Osteoblast (primary cell): ENCODE results near the gene C12orf56. TPM values are rescaled to one million over a fixed set of nuclear protein-coding genes. Genes with fewer than 3 reads are reported as not detected.
"Not testable (repeated sequence)": the region's sequence is repeated elsewhere in the genome, so short reads cannot be mapped to it uniquely, and the experiment has no call there.

Experiments used
- DNase-seq: peaks from one replicate; pipeline ENCODE4 v3.0.0; 2011; ENCODE audit warnings: low spot score, mixed read lengths; ENCODE audit not compliant: insufficient read length; ENCODE audit errors: missing footprints
- H2AFZ ChIP-seq: 2 replicates; pipeline ENCODE4 v1.6.0; 2011; ENCODE audit warnings: mild to moderate bottlenecking, low read length
- H3K27ac ChIP-seq: 2 replicates; pipeline ENCODE4 v1.5.1; 2011; ENCODE audit warnings: mild to moderate bottlenecking, low read depth, low read length, moderate library complexity
- H3K27me3 ChIP-seq: 2 replicates; pipeline ENCODE4 v1.6.0; 2012; ENCODE audit warnings: mild to moderate bottlenecking, control low read depth, inconsistent platforms, low read length, moderate library complexity; ENCODE audit not compliant: insufficient read depth
- H3K36me3 ChIP-seq: 2 replicates; pipeline ENCODE4 v1.5.1; 2011; ENCODE audit warnings: mild to moderate bottlenecking, low read length, control low read depth, moderate library complexity; ENCODE audit not compliant: insufficient read depth
- H3K4me1 ChIP-seq: 2 replicates; pipeline ENCODE4 v1.5.1; 2011; ENCODE audit warnings: mild to moderate bottlenecking, low read length, control low read depth, moderate library complexity; ENCODE audit not compliant: insufficient read depth
- H3K4me2 ChIP-seq: 2 replicates; pipeline ENCODE4 v1.6.0; 2011; ENCODE audit warnings: mild to moderate bottlenecking, low read length; ENCODE audit not compliant: insufficient read depth
- H3K4me3 ChIP-seq: fragments of 200-600 bp; sonication (generic); 3 replicates; pipeline ENCODE4 v1.5.1; 2012; ENCODE audit warnings: mild to moderate bottlenecking, low read length, inconsistent platforms; ENCODE audit not compliant: insufficient read depth
- H3K79me2 ChIP-seq: 2 replicates; pipeline ENCODE4 v1.6.0; 2012; ENCODE audit warnings: mild to moderate bottlenecking, low read length, control low read depth, inconsistent platforms; ENCODE audit not compliant: insufficient read depth
- H3K9me3 ChIP-seq: 2 replicates; pipeline ENCODE4 v1.5.1; 2011; ENCODE audit warnings: low read depth, low read length, control low read depth
- H4K20me1 ChIP-seq: 2 replicates; pipeline ENCODE4 v1.6.0; 2012; ENCODE audit warnings: mild to moderate bottlenecking, low read length, control low read depth; ENCODE audit not compliant: insufficient read depth
- CTCF ChIP-seq: IDR thresholded peaks from 2 replicates; pipeline ENCODE4 v1.5.1; 2011; ENCODE audit warnings: mild to moderate bottlenecking, low read depth, low read length, moderate library complexity; ENCODE audit errors: extremely low read depth
- total RNA-seq: library from RNA; depleted of rRNA; stranded (reverse); fragments of >200 nt; gene quantifications from 2 replicates; pipeline ENCODE4 v1.2.3, GENCODE V29; 2012

The C12orf56 gene
- total RNA-seq, 1 donor: 0.36 TPM

GRCh38 chr12:64351265-64351664 lies 39.3 kb downstream of the C12orf56 start:
- H3K4me2 ChIP-seq: no peak overlapping the region
- H3K4me3 ChIP-seq: no peak overlapping the region
- no peak overlapping the region for H2AFZ ChIP-seq
- H4K20me1 ChIP-seq: no peaks in the 10 kb centered on the region
- no peaks in the 10 kb centered on the region for H3K27me3 ChIP-seq
- H3K79me2 ChIP-seq: no peaks in the 10 kb centered on the region
- no peak for DNase-seq
- H3K4me1 ChIP-seq: no peaks in the 10 kb centered on the region
- H3K9me3 ChIP-seq: no peaks in the 10 kb centered on the region
- no peak overlapping the region for H3K27ac ChIP-seq
- no peaks in the 10 kb centered on the region for H3K36me3 ChIP-seq
- TF ChIP-seq CTCF: no peak

GRCh38 chr12:64347630-64348029 lies 42.9 kb downstream of the C12orf56 start:
- Histone ChIP-seq H3K36me3 (no peaks in the 10 kb centered on the region), H3K27ac (no peak overlapping the region), H3K79me2 (no peaks in the 10 kb centered on the region), H3K4me1 (no peaks in the 10 kb centered on the region), H3K4me3 (no peak overlapping the region), H2AFZ (no peak overlapping the region), H3K27me3 (no peaks in the 10 kb centered on the region), H3K9me3 (no peaks in the 10 kb centered on the region), H3K4me2 (no peak overlapping the region), H4K20me1 (no peaks in the 10 kb centered on the region)
- TF ChIP-seq CTCF: no peak
- DNase-seq: no peak

GRCh38 chr12:64344631-64345030 lies 45.9 kb downstream of the C12orf56 start:
- H3K4me2 ChIP-seq, H3K27ac ChIP-seq, H2AFZ ChIP-seq, H3K27me3 ChIP-seq, H4K20me1 ChIP-seq, H3K79me2 ChIP-seq, H3K4me3 ChIP-seq, H3K4me1 ChIP-seq, H3K9me3 ChIP-seq, DNase-seq, H3K36me3 ChIP-seq: not testable (repeated sequence)

GRCh38 chr12:64340546-64340945 lies 50.0 kb downstream of the C12orf56 start:
- not testable (repeated sequence) for H4K20me1 ChIP-seq, H3K4me1 ChIP-seq

GRCh38 chr12:64335886-64336466 lies 54.6 kb downstream of the C12orf56 start:
- no peak for DNase-seq
- Histone ChIP-seq H3K4me3 (no peak overlapping the region), H3K4me2 (no peak overlapping the region)

More at GRCh38 chr12:64340546-64340945, 50.0 kb downstream of the C12orf56 start:
- DNase-seq, H3K27me3 ChIP-seq, H3K4me3 ChIP-seq, H3K36me3 ChIP-seq, H3K27ac ChIP-seq, H3K79me2 ChIP-seq, H3K4me2 ChIP-seq, H3K9me3 ChIP-seq, H2AFZ ChIP-seq: not testable (repeated sequence)

More at GRCh38 chr12:64335886-64336466, 54.6 kb downstream of the C12orf56 start:
- H4K20me1 ChIP-seq: no peaks in the 10 kb centered on the region
- no peak for TF ChIP-seq CTCF
- no peaks in the 10 kb centered on the region for H3K9me3 ChIP-seq
- no peaks in the 10 kb centered on the region for H3K36me3 ChIP-seq
- no peaks in the 10 kb centered on the region for H3K79me2 ChIP-seq
- no peak overlapping the region for H2AFZ ChIP-seq
- H3K4me1 ChIP-seq: no peaks in the 10 kb centered on the region
- no peak overlapping the region for H3K27ac ChIP-seq
- no peaks in the 10 kb centered on the region for H3K27me3 ChIP-seq
